Measurements from ENCODE around the gene SGF29. TPM values are rescaled to one million over a fixed set of nuclear protein-coding genes. Genes with fewer than 3 reads are reported as not detected.
"Not testable (repeated sequence)": the region's sequence is repeated elsewhere in the genome, so short reads cannot be mapped to it uniquely, and the experiment has no call there.

SGF29 gene
- total RNA-seq, 4 donors from 2014 or later = 20.3 to 45.1 (median 35.3) TPM

DNA sequence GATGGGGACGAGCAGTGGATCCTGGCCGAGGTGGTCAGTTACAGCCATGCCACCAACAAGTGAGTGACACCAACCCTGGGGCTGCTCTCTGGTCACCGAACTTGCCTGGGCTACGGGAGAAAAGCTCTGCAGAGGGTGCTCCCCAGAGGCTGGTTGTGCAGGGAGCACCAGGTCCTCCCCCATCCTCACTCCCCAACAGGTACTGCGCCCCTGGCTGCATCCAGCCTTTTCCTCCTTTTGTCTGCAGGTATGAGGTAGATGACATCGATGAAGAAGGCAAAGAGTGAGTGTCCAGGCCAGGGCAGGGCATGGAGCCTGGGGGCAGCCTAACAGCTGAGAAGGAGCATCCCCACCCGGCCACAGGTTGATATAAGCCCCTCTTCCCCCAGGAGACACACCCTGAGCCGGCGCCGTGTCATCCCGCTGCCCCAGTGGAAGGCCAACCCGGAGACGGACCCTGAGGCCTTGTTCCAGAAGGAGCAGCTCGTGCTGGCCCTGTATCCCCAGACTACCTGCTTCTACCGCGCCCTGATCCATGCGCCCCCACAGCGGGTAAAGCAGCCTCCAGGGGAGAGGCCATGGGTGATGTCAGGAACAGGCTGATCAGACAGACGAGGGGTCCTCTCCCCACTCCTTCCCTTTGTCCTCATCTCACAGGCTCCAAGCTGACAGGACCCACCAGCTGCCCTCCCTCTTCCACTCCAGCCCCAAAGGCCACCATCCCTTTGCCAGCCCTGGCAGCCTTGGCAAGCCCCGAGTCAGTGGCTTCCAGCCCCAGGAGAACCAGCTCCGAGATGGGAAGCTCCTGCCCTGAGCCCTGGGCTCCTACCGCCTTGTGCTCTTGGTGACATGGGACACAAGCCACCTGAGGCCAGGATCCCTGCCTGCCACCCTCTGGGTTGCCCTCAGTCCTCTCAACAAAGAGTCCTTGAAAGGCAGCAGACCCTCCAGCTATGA, 36.9 kb downstream of the SGF29 start:
- ATAC-seq = no peak
- no peaks in the 10 kb centered on the region for H3K4me1 ChIP-seq
- H3K4me3 ChIP-seq = no peak overlapping the region
- H3K27me3 ChIP-seq = no peaks in the 10 kb centered on the region
- 100% methylated on average over 1 of the region's 22 CpGs; no CpG with 5 or more reads in 1 of the 2 donors for WGBS, 2 donors (ENCODE audit: low coverage in 1 of 2)
- no peaks in the 10 kb centered on the region for H3K9me3 ChIP-seq
- TF ChIP-seq POLR2A (IDR thresholded peaks at IDR 0.05) (no peak), EP300 (IDR thresholded peaks at IDR 0.05) (no peak)
- TF ChIP-seq, protein P1, sequence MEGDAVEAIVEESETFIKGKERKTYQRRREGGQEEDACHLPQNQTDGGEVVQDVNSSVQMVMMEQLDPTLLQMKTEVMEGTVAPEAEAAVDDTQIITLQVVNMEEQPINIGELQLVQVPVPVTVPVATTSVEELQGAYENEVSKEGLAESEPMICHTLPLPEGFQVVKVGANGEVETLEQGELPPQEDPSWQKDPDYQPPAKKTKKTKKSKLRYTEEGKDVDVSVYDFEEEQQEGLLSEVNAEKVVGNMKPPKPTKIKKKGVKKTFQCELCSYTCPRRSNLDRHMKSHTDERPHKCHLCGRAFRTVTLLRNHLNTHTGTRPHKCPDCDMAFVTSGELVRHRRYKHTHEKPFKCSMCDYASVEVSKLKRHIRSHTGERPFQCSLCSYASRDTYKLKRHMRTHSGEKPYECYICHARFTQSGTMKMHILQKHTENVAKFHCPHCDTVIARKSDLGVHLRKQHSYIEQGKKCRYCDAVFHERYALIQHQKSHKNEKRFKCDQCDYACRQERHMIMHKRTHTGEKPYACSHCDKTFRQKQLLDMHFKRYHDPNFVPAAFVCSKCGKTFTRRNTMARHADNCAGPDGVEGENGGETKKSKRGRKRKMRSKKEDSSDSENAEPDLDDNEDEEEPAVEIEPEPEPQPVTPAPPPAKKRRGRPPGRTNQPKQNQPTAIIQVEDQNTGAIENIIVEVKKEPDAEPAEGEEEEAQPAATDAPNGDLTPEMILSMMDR (IDR thresholded peaks at IDR 0.05) = no peak
- H3K27ac ChIP-seq = no peak overlapping the region
- peaks cover 0 to 69% of the 10 kb centered on the region in 2 donors for H3K36me3 ChIP-seq

DNA sequence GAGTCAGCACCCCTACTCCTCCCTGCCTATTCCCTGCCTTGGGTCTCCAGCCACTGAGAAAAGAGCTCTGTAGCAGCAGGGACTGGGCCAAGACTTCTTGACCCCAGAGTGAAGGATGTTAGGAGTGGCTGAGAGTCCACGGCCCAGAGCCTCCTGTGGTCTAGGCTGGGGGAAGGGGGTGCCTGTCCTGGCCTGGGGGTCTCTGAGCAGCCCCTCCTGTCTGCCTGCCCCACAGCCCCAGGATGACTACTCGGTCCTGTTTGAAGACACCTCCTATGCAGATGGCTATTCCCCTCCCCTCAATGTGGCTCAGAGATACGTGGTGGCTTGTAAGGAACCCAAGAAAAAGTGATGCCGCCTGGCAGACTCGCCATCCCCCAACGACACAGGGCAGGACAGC, 37.6 kb downstream of the SGF29 start:
- TF ChIP-seq, protein P1 (IDR thresholded peaks at IDR 0.05) = no peak
- TF ChIP-seq POLR2A (IDR thresholded peaks at IDR 0.05) (no peak), EP300 (IDR thresholded peaks at IDR 0.05) (no peak), POLR2AphosphoS5 (IDR thresholded peaks at IDR 0.05) (no peak)
- 65 to 90% methylated on average over 2 of the region's 6 CpGs for WGBS, 2 donors (ENCODE audit: low coverage in 1 of 2)
- H3K27me3 ChIP-seq = no peaks in the 10 kb centered on the region

DNA sequence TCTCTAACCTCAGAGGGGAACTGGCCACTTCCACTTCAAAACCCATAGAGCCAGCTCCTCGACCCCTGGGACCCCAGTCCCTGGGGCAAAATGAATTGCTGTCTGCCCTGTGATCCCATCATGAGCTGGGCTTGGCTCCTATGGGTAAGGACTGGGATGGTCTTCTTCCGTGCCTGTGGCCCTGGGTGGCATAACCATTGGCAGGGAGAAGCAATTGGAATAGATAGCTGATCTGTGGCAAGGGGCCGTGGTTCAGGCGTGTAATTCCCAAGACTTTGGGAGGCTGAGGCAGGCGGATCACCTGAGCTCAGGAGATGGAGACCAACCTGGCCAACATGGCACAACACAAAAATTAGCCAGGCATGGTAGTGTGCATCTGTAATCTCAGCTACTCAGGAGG, 38.8 kb downstream of the SGF29 start:
- no peak overlapping the region for H3K27ac ChIP-seq
- WGBS, 2 donors (ENCODE audit: low coverage in 1 of 2) = 100% methylated on average over 2 of the region's 5 CpGs; no CpG with 5 or more reads in 1 of the 2 donors
- TF ChIP-seq, protein P1 (IDR thresholded peaks at IDR 0.05) = no peak
- peaks cover 0 to 51% of the 10 kb centered on the region in 2 donors for H3K36me3 ChIP-seq
- no peak for ATAC-seq
- peaks cover 0 to 12% (median 6%) of the 10 kb centered on the region in 3 donors for H3K4me1 ChIP-seq
- no peaks in the 10 kb centered on the region for H3K9me3 ChIP-seq
- peaks cover 4% of the 10 kb centered on the region for H3K27me3 ChIP-seq
- no peak overlapping the region for H3K4me3 ChIP-seq

More for the DNA sequence above, 37.6 kb downstream of the SGF29 start:
- Histone ChIP-seq H3K36me3 (peaks cover 0 to 62% of the 10 kb centered on the region in 2 donors), H3K9me3 (no peaks in the 10 kb centered on the region), H3K27ac (no peak overlapping the region), H3K4me1 (peaks cover 0 to under 1% (median 0%) of the 10 kb centered on the region in 3 donors), H3K4me3 (no peak overlapping the region)
- no peak for ATAC-seq

DNA sequence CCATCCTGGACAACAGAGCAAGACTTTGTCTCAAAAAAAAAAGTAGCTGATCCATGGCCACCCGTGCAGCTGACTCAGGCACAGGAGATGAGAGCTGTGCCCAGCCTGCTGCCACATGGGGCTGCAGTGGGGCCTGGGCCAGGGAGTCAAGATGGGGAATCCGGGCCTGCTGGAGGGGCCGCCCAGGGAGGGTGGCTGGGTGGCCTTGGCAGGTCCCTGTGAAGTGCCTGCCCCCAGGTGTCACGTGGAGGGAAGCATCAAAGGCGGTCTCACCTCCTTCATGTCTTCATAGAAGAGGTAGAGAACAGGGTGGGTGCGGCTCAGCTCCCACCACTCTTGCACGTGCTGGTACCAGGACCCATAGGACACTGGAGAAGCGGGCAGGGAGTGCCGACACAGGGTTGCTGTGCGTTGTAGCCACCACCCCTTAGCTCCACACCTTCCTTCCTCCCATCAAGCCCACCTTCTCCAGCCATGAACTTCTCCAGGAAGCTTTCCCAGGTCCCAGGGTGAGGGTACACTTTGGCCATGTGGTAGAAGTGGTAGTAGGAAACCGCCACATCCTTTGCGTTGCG, 39.3 kb downstream of the SGF29 start:
- no peak for ATAC-seq
- Histone ChIP-seq H3K9me3 (no peaks in the 10 kb centered on the region), H3K27ac (no peak overlapping the region), H3K4me3 (no peak overlapping the region), H3K4me1 (peaks cover 0 to 14% (median 6%) of the 10 kb centered on the region in 3 donors), H3K36me3 (peaks cover 0 to 45% of the 10 kb centered on the region in 2 donors), H3K27me3 (peaks cover 4% of the 10 kb centered on the region)
- WGBS, 2 donors (ENCODE audit: low coverage in 1 of 2) = 83% methylated on average over 1 to 10 of the region's 13 CpGs
- TF ChIP-seq POLR2AphosphoS5 (IDR thresholded peaks at IDR 0.05) (no peak), POLR2A (IDR thresholded peaks at IDR 0.05) (no peak), EP300 (IDR thresholded peaks at IDR 0.05) (no peak)
- TF ChIP-seq, protein P1 (IDR thresholded peaks at IDR 0.05) = no peak

DNA sequence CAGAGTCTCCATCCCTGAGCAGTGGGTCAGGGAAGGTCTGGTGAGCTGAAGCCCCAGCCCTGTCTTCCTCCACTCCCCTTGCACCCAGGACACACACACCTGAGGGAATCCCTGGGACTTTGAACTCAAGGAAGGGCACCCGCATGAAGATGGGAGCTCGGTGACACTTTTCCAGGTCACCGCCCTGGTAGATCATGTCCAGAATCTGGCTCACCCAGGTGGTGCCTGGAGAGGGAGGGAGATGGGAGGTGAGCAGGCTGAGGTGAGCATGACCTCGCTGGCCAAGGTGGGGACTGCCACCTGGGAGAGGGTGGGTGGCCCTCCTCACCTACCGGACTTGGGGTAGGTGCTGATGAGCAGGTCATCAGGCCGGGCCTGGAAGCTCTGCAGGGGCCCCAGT, 41.7 kb downstream of the SGF29 start:
- H3K27me3 ChIP-seq, H3K27ac ChIP-seq, H3K4me3 ChIP-seq, ATAC-seq, H3K9me3 ChIP-seq: not testable (repeated sequence)
- Histone ChIP-seq H3K4me1 (peaks cover 0 to 14% (median 6%) of the 10 kb centered on the region in 3 donors), H3K36me3 (peaks cover 0 to 21% of the 10 kb centered on the region in 2 donors)
- 100% methylated on average over 1 of the region's 6 CpGs; no CpG with 5 or more reads in 1 of the 2 donors for WGBS, 2 donors (ENCODE audit: low coverage in 1 of 2)
